Breast epithelium (tissue), 3 donors: ENCODE results near the gene TRPM3.

Experiments
- CTCF ChIP-seq, 3 donors: fragments of 450-650 bp; IDR thresholded peaks; one replicate each; pipeline ENCODE4 v1.5.1; 2016 to 2017; ENCODE audit warnings: antibody characterized with exemption in 3 of 3, mild to moderate bottlenecking in 3 of 3, moderate library complexity in 3 of 3
- POLR2A ChIP-seq: fragments of 450-650 bp; IDR thresholded peaks from one replicate; pipeline ENCODE4 v1.6.1; 2016; ENCODE audit warnings: antibody characterized with exemption, mild to moderate bottlenecking, moderate library complexity

- no peak for TF ChIP-seq POLR2A
- TF ChIP-seq CTCF (IDR thresholded peaks at IDR 0.05), result no peak
Observed at GRCh38 chr9:70607926-70608325, 513.5 kb downstream of the TRPM3 start.
